Measurements from ENCODE around the gene ST6GALNAC3.

ST6GALNAC3 gene

DNA sequence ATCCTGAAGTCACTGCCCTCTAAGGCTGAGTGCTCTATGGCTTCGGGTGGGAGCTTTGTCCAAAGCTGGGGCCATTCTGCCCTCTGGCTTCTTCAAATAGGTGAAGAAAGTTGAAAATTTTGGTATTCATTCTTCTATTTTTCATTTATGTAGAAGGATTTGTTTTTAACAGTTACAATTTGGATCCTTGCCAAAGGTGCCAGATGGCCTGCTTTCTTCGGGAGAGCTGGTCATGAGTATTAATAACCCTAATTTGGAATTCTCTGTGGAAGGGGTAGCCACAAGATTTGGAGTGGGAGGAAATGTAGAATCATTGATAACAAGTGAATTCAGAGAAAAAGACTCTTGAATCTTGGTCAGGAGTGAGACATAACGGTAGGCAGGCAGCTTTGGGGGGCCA is 422.3 kb downstream of the ST6GALNAC3 start (continued):
- TF ChIP-seq ZNF18 (tag by site-specific recombination; IDR thresholded peaks at IDR 0.05) (no peak), ZNF610 (tag by site-specific recombination; IDR thresholded peaks at IDR 0.05; ENCODE audit: borderline replicate concordance) (no peak), ZNF701 (tag by site-specific recombination; IDR thresholded peaks at IDR 0.05) (no peak), ZNF155 (tag by site-specific recombination; IDR thresholded peaks at IDR 0.05) (no peak), REPIN1 (tag by site-specific recombination; IDR thresholded peaks at IDR 0.05; ENCODE audit: low read depth) (no peak)

GRCh38 chr1:76500116-76500515 is 425.6 kb downstream of the ST6GALNAC3 start:
- ChIA-PET POLR2A (no interaction called here), CTCF (no interaction called here)
- no peaks in the 10 kb centered on the region for H3K9me3 ChIP-seq (ENCODE audit: control insufficient read depth, insufficient read depth, low read depth, low read length)
- no peaks in the 10 kb centered on the region for H3K4me1 ChIP-seq (ENCODE audit: control insufficient read depth, insufficient read depth, low read length)
- no peaks in the 10 kb centered on the region for H3K36me3 ChIP-seq (ENCODE audit: control insufficient read depth in 2 of 2, insufficient read depth in 1 of 2, low read length in 2 of 2)
- no peak overlapping the region for H3K27ac ChIP-seq (ENCODE audit: extremely low read depth, low read depth, low read length)
- H3K4me3 ChIP-seq (ENCODE audit: low read depth, low read length) = no peak overlapping the region
- no peak for TF ChIP-seq ZNF843 (tag by site-specific recombination; IDR thresholded peaks at IDR 0.05)
- no peak for TF ChIP-seq ZIC2 (tag by site-specific recombination; IDR thresholded peaks at IDR 0.05)
- TF ChIP-seq, protein P1, sequence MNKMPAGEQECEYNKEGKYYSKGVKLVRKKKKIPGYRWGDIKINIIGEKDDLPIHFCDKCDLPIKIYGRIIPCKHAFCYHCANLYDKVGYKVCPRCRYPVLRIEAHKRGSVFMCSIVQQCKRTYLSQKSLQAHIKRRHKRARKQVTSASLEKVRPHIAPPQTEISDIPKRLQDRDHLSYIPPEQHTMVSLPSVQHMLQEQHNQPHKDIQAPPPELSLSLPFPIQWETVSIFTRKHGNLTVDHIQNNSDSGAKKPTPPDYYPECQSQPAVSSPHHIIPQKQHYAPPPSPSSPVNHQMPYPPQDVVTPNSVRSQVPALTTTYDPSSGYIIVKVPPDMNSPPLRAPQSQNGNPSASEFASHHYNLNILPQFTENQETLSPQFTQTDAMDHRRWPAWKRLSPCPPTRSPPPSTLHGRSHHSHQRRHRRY (tag by site-specific recombination; IDR thresholded peaks at IDR 0.05) = no peak
- TF ChIP-seq, protein P2, sequence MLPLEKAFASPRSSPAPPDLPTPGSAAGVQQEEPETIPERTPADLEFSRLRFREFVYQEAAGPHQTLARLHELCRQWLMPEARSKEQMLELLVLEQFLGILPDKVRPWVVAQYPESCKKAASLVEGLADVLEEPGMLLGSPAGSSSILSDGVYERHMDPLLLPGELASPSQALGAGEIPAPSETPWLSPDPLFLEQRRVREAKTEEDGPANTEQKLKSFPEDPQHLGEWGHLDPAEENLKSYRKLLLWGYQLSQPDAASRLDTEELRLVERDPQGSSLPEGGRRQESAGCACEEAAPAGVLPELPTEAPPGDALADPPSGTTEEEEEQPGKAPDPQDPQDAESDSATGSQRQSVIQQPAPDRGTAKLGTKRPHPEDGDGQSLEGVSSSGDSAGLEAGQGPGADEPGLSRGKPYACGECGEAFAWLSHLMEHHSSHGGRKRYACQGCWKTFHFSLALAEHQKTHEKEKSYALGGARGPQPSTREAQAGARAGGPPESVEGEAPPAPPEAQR (tag by site-specific recombination; IDR thresholded peaks at IDR 0.05) = no peak
- TF ChIP-seq ZNF138 (tag by site-specific recombination; IDR thresholded peaks at IDR 0.05; ENCODE audit: borderline replicate concordance) = no peak
- no peak for TF ChIP-seq ZSCAN23 (tag by site-specific recombination; IDR thresholded peaks at IDR 0.05)
- no peak for TF ChIP-seq ZNF544 (tag by site-specific recombination; IDR thresholded peaks at IDR 0.05)
- TF ChIP-seq MYNN (tag by site-specific recombination; IDR thresholded peaks at IDR 0.05; ENCODE audit: borderline replicate concordance) = no peak
- no peak for TF ChIP-seq ZNF707 (tag by site-specific recombination; IDR thresholded peaks at IDR 0.05)
- TF ChIP-seq, protein P3, sequence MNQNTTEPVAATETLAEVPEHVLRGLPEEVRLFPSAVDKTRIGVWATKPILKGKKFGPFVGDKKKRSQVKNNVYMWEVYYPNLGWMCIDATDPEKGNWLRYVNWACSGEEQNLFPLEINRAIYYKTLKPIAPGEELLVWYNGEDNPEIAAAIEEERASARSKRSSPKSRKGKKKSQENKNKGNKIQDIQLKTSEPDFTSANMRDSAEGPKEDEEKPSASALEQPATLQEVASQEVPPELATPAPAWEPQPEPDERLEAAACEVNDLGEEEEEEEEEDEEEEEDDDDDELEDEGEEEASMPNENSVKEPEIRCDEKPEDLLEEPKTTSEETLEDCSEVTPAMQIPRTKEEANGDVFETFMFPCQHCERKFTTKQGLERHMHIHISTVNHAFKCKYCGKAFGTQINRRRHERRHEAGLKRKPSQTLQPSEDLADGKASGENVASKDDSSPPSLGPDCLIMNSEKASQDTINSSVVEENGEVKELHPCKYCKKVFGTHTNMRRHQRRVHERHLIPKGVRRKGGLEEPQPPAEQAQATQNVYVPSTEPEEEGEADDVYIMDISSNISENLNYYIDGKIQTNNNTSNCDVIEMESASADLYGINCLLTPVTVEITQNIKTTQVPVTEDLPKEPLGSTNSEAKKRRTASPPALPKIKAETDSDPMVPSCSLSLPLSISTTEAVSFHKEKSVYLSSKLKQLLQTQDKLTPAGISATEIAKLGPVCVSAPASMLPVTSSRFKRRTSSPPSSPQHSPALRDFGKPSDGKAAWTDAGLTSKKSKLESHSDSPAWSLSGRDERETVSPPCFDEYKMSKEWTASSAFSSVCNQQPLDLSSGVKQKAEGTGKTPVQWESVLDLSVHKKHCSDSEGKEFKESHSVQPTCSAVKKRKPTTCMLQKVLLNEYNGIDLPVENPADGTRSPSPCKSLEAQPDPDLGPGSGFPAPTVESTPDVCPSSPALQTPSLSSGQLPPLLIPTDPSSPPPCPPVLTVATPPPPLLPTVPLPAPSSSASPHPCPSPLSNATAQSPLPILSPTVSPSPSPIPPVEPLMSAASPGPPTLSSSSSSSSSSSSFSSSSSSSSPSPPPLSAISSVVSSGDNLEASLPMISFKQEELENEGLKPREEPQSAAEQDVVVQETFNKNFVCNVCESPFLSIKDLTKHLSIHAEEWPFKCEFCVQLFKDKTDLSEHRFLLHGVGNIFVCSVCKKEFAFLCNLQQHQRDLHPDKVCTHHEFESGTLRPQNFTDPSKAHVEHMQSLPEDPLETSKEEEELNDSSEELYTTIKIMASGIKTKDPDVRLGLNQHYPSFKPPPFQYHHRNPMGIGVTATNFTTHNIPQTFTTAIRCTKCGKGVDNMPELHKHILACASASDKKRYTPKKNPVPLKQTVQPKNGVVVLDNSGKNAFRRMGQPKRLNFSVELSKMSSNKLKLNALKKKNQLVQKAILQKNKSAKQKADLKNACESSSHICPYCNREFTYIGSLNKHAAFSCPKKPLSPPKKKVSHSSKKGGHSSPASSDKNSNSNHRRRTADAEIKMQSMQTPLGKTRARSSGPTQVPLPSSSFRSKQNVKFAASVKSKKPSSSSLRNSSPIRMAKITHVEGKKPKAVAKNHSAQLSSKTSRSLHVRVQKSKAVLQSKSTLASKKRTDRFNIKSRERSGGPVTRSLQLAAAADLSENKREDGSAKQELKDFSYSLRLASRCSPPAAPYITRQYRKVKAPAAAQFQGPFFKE (tag by site-specific recombination; IDR thresholded peaks at IDR 0.05; ENCODE audit: borderline replicate concordance) = no peak
- TF ChIP-seq ZNF596 (tag by site-specific recombination; IDR thresholded peaks at IDR 0.05) = no peak
- no peak for TF ChIP-seq OVOL3 (tag by site-specific recombination; IDR thresholded peaks at IDR 0.05)
- no peak for TF ChIP-seq ZSCAN4 (tag by site-specific recombination; IDR thresholded peaks at IDR 0.05)
- no peak for TF ChIP-seq ZNF133 (tag by site-specific recombination; IDR thresholded peaks at IDR 0.05)
- TF ChIP-seq, protein P4, sequence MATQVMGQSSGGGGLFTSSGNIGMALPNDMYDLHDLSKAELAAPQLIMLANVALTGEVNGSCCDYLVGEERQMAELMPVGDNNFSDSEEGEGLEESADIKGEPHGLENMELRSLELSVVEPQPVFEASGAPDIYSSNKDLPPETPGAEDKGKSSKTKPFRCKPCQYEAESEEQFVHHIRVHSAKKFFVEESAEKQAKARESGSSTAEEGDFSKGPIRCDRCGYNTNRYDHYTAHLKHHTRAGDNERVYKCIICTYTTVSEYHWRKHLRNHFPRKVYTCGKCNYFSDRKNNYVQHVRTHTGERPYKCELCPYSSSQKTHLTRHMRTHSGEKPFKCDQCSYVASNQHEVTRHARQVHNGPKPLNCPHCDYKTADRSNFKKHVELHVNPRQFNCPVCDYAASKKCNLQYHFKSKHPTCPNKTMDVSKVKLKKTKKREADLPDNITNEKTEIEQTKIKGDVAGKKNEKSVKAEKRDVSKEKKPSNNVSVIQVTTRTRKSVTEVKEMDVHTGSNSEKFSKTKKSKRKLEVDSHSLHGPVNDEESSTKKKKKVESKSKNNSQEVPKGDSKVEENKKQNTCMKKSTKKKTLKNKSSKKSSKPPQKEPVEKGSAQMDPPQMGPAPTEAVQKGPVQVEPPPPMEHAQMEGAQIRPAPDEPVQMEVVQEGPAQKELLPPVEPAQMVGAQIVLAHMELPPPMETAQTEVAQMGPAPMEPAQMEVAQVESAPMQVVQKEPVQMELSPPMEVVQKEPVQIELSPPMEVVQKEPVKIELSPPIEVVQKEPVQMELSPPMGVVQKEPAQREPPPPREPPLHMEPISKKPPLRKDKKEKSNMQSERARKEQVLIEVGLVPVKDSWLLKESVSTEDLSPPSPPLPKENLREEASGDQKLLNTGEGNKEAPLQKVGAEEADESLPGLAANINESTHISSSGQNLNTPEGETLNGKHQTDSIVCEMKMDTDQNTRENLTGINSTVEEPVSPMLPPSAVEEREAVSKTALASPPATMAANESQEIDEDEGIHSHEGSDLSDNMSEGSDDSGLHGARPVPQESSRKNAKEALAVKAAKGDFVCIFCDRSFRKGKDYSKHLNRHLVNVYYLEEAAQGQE (tag by site-specific recombination; IDR thresholded peaks at IDR 0.05) = no peak
- TF ChIP-seq ZNF211 (tag by site-specific recombination; IDR thresholded peaks at IDR 0.05; ENCODE audit: low read depth) = no peak
- TF ChIP-seq ZFP41 (tag by site-specific recombination; IDR thresholded peaks at IDR 0.05; ENCODE audit: borderline replicate concordance) = no peak
- no peak for TF ChIP-seq ZBTB48 (tag by site-specific recombination; IDR thresholded peaks at IDR 0.05)

All from HEK293 (cell line).